ENCODE data around the gene GPR37L1. TPM values are rescaled to one million over a fixed set of nuclear protein-coding genes. Genes with fewer than 3 reads are reported as not detected.
A peak's percentile ranks its signal among the peaks of the same experiment; 100 is the strongest.

The GPR37L1 gene
- total and polyA plus RNA-seq, 10 of the 15 experiments (the other 5 are each of a cell fraction or from before 2014, with no cell fraction given), result under 0.01 to 0.08 (median 0.02) TPM; not detected in 5

DNA sequence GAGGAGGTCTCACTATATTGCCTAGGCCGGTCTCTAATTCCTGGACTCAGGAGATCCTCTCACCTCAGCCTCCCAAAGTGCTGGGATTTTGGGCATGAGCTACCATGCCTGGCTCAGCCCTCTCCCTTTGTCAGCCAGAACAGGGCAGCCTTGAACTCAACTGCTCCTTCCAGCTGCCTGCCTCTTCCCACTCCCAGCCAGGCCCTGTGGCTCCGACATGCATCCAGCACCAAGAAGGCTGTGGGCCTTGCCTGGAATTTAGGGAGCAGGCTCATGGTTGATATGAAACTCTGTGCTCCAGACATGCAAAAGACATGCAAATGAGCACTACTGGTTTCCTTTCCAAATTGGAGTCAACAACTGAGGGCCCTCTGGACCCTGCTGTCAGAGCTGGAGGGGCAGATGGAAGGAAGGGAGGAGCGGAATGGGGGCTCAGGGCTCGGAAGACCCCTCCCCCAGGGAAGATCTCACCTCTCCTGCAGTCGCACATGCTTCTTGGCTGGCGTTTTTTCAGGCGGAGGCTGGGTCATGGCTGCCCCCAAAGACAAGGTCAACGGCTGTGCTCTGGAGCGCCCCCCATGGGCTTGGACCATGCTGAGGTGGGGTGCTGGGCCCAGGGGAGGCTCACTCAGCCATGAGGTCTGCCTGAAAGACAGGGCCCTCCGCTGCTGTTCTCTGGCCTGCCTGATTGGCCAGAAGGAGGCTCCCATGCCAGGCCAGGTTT, 36.3 kb downstream of the GPR37L1 start (continued):
- TF ChIP-seq BCL11A (IDR thresholded peaks at IDR 0.05; ENCODE audit: low read depth, low read length) (0 out of 2 replicates have a peak, but pooled peaks have one; percentile 6), SPI1 (IDR thresholded peaks at IDR 0.05; ENCODE audit: borderline replicate concordance, insufficient read depth, low read depth, low read length) (no peak), SMAD1 (IDR thresholded peaks at IDR 0.05; ENCODE audit: low read depth, partially characterized antibody) (no peak), TAF1 (IDR thresholded peaks at IDR 0.05; ENCODE audit: borderline replicate concordance, low read depth, low read length) (0 out of 2 replicates have a peak, but pooled peaks have one; percentile 20)
- TF ChIP-seq, protein P1, sequence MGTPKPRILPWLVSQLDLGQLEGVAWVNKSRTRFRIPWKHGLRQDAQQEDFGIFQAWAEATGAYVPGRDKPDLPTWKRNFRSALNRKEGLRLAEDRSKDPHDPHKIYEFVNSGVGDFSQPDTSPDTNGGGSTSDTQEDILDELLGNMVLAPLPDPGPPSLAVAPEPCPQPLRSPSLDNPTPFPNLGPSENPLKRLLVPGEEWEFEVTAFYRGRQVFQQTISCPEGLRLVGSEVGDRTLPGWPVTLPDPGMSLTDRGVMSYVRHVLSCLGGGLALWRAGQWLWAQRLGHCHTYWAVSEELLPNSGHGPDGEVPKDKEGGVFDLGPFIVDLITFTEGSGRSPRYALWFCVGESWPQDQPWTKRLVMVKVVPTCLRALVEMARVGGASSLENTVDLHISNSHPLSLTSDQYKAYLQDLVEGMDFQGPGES (IDR thresholded peaks at IDR 0.05), result no peak

DNA sequence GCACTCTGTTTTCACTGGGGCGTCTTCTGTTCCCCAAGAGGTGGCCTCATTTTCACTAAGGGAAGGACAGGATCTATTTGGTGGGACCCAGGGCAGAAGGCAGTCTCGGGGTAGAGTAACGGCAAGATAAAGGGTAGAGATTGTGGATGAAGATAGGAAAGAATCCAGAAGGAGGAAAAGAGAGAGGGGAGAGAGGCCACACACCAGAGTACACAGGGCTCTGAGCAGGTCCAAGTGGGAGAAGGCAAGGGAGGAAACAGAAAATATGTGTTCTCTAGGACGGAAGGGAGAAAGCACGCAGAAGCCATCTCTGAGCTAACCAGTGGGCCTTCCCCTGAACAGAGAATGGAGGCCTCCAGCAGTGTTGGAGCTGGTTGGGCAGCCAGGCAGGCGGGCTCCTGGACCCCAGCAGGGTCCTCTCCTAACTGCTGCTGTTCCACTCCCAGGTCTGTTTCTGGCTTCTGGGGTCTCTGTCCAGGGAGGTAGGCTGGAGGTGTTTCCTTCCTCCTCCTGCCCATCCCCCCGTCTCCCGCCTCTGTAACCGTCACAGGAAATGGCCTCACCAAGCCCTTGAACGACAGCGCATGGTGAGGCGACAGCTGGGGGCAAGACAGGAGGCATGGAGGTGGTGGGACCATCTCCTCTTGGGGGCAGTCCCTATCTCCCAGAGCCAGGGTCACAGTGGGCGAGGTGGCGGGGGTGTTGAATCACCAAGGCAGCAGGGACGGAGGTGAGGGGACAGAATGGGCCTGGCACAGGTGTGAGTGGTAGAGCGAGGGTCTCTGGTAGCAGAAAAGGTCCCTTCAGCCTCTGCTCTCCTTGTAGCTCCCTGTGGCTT, 37.0 kb downstream of the GPR37L1 start:
- in situ Hi-C loops (cut with MboI) (no loop called here), intact Hi-C loops (cut with micrococcal nuclease; ENCODE audit: unreplicated experiment) (no loop called here)
- no peaks in the 10 kb centered on the region for H4K20me1 ChIP-seq (ENCODE audit: control insufficient read depth, insufficient read depth)
- DNase-seq (ENCODE audit: low read depth, low spot score), result no peak
- WGBS (ENCODE audit: insufficient coverage, insufficient replicate concordance, low lambda C conversion rate, missing lambda C conversion rate), result 1% methylated on average over 16 of the region's 16 CpGs
- H2AFZ ChIP-seq (ENCODE audit: control insufficient read depth, low read depth, low read length), result peak overlapping the region; percentile 70
- H3K4me1 ChIP-seq (ENCODE audit: control insufficient read depth, insufficient read depth, low read length), result peaks cover 56% of the 10 kb centered on the region
- no peaks in the 10 kb centered on the region for H3K27me3 ChIP-seq (replicated peaks in 1 of 2; ENCODE audit: control insufficient read depth in 2 of 2, insufficient read depth in 2 of 2, low read length in 1 of 2)
- peaks cover 35% of the 10 kb centered on the region for H3K79me2 ChIP-seq (ENCODE audit: control insufficient read depth, insufficient read depth, low read length)
- H3K4me3 ChIP-seq, result peak overlapping the region; percentile 85
- peaks cover 8 to 10% of the 10 kb centered on the region in 2 experiments; a peak in 3 of 4 replicates for H3K36me3 ChIP-seq (ENCODE audit: control insufficient read depth in 2 of 2, insufficient read depth in 2 of 2, low read length in 1 of 2)
- ATAC-seq, result peak; percentile 51
- BruUV-seq (replicated peaks), result no TSS peak
- H3K27ac ChIP-seq (ENCODE audit: control insufficient read depth, insufficient read depth), result peak overlapping the region; percentile 97
- RAD21 ChIA-PET (ENCODE audit: unreplicated experiment), result interaction anchor here (0.6 to 2.6 kb wide), 10 partner anchors 16 to 170 kb away, joined by 3 to 11 read pairs (median 4); partner anchors contain the start of genes ARL8A, ELF3 and GPR37L1
- POLR2A ChIA-PET, result interaction anchor here (0.6 to 3.0 kb wide), 7 partner anchors 12 to 149 kb away, joined by 3 to 15 read pairs (median 5); partner anchors contain the start of gene ELF3
- CTCF ChIA-PET, result interaction anchor here (0.7 to 9.2 kb wide), 20 partner anchors 8 to 847 kb away, joined by 3 to 171 read pairs (median 4); partner anchors contain the start of genes LGR6, TMEM183A and UBE2T
- peak overlapping the region; percentile 100 for H3K9ac ChIP-seq (ENCODE audit: control insufficient read depth, insufficient read depth, low read length)
- SMC1A ChIA-PET (ENCODE audit: uncharacterized antibody, unreplicated experiment), result interaction anchor here (0.7 to 2.4 kb wide), 7 partner anchors 12 to 149 kb away, joined by 3 to 11 read pairs (median 3); partner anchors contain the start of genes ARL8A, ELF3 and LGR6
- peak overlapping the region; percentile 100 for H3K4me2 ChIP-seq (ENCODE audit: control insufficient read depth, insufficient read depth)
- peak; percentile 86 for FAIRE-seq
- no peaks in the 10 kb centered on the region for H3K9me3 ChIP-seq (replicated peaks; ENCODE audit: control insufficient read depth, insufficient read depth, low read length)
- TF ChIP-seq, protein P2, sequence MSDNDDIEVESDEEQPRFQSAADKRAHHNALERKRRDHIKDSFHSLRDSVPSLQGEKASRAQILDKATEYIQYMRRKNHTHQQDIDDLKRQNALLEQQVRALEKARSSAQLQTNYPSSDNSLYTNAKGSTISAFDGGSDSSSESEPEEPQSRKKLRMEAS (IDR thresholded peaks at IDR 0.05; ENCODE audit: low read depth, low read length), result 0 out of 2 replicates have a peak, but pooled peaks have one; percentile 51
- TF ChIP-seq, protein P3, sequence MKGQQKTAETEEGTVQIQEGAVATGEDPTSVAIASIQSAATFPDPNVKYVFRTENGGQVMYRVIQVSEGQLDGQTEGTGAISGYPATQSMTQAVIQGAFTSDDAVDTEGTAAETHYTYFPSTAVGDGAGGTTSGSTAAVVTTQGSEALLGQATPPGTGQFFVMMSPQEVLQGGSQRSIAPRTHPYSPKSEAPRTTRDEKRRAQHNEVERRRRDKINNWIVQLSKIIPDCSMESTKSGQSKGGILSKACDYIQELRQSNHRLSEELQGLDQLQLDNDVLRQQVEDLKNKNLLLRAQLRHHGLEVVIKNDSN (IDR thresholded peaks at IDR 0.05; ENCODE audit: borderline replicate concordance, extremely low read length, insufficient read depth, low read depth, low read length), result no peak
- TF ChIP-seq BMI1 (IDR thresholded peaks at IDR 0.05; ENCODE audit: borderline replicate concordance), result no peak; the same call in 1 of the 2 replicates
- peak; percentile 5 for TF ChIP-seq IKZF1 (conservative IDR thresholded peaks at IDR 0.05)
- TF ChIP-seq, protein P4, sequence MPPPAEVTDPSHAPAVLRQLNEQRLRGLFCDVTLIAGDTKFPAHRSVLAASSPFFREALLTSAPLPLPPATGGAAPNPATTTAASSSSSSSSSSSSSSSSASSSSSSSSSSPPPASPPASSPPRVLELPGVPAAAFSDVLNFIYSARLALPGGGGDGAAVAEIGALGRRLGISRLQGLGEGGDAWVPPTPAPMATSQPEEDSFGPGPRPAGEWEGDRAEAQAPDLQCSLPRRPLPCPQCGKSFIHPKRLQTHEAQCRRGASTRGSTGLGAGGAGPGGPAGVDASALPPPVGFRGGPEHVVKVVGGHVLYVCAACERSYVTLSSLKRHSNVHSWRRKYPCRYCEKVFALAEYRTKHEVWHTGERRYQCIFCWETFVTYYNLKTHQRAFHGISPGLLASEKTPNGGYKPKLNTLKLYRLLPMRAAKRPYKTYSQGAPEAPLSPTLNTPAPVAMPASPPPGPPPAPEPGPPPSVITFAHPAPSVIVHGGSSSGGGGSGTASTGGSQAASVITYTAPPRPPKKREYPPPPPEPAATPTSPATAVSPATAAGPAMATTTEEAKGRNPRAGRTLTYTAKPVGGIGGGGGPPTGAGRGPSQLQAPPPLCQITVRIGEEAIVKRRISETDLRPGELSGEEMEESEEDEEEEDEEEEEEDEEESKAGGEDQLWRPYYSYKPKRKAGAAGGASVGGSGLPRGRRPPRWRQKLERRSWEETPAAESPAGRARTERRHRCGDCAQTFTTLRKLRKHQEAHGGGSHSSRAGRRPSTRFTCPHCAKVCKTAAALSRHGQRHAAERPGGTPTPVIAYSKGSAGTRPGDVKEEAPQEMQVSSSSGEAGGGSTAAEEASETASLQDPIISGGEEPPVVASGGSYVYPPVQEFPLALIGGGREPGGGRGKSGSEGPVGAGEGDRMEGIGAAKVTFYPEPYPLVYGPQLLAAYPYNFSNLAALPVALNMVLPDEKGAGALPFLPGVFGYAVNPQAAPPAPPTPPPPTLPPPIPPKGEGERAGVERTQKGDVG (CRISPR knock-in tag; IDR thresholded peaks at IDR 0.05), result no peak
